ENCODE results near the gene TBC1D1. TPM values are rescaled to one million over a fixed set of nuclear protein-coding genes. Genes with fewer than 3 reads are reported as not detected.

Gene TBC1D1
- total RNA-seq, 4 donors from 2014 or later: 122 to 258 (median 139) TPM

DNA sequence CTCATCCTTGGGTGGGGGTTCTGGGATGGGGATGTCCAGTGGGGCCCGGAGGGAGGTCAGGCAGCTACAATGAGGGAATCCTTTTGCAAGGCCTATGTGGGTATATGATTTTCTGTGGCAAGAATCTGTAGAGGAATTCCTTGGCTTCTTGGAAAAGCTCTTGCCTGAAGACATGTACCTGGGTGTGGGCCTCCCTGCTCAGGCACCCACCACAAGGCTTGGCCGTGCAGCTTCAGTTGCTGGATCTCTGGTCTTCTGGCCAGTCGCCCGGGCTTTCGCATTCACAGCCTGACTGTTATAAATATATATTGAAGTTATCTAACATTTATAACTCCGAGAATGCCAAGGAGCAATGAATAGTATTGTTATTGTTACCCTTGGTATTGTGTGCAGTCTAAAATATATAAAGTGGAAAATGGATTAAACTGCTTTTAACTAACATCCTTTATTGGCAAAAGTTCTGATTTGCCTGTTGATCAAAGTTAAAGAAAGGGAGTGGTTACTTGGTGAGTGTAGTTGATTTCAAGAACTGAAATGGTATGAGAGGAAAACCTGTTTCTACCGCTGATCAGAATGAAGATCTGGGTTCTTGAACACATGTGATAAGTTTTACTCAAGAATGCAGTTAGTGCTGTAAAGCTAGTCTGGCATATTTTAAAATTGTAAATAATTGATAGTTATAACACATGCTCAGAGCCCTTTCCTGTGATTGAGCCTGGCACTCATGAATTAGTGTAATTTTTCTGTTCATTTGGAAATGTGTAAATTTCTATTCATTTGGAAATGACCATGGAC lies 105.3 kb downstream of the TBC1D1 start:
- in situ Hi-C loops (cut with MboI; ENCODE audit: low pct_ligation_motif_present in 1 of 4, low pct_unique_long_range_greater_than_20kb in 1 of 4, low sequenced_read_pairs in 3 of 4): no loop called here
- H3K27ac ChIP-seq: peak overlapping the region; percentile 16 to 66 (median 62)

DNA sequence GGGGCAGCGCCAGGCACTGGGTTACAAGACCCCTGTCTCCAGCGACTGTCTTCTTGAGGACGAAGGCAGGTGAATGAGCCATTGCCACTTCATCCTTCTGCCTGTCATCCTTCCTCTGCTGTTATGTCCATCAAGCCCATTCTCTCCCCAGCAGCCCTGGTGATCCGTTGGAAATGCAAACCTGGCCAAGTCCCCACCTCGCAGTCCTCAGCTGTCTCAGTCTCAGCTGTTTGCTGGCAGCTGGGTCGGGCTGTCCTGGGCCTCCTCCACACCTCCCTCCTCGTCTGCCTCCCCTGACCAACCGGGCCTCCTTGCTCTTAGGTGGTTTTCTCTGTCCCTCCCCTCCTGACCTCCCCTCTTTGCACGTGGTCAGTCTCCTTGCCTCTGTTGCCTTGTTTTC lies 107.3 kb downstream of the TBC1D1 start:
- no peaks in the 10 kb centered on the region for H3K27me3 ChIP-seq
- intact Hi-C loops (cut with DNase I; ENCODE audit: low total_unique reads) (no loop called here), in situ Hi-C loops (cut with MboI; ENCODE audit: low pct_ligation_motif_present in 1 of 4, low pct_unique_long_range_greater_than_20kb in 1 of 4, low sequenced_read_pairs in 3 of 4) (no loop called here)
- TF ChIP-seq POLR2AphosphoS5 (IDR thresholded peaks at IDR 0.05): no peak
- TF ChIP-seq EP300 (IDR thresholded peaks at IDR 0.05; ENCODE audit: low read depth): no peak
- TF ChIP-seq, protein P1, sequence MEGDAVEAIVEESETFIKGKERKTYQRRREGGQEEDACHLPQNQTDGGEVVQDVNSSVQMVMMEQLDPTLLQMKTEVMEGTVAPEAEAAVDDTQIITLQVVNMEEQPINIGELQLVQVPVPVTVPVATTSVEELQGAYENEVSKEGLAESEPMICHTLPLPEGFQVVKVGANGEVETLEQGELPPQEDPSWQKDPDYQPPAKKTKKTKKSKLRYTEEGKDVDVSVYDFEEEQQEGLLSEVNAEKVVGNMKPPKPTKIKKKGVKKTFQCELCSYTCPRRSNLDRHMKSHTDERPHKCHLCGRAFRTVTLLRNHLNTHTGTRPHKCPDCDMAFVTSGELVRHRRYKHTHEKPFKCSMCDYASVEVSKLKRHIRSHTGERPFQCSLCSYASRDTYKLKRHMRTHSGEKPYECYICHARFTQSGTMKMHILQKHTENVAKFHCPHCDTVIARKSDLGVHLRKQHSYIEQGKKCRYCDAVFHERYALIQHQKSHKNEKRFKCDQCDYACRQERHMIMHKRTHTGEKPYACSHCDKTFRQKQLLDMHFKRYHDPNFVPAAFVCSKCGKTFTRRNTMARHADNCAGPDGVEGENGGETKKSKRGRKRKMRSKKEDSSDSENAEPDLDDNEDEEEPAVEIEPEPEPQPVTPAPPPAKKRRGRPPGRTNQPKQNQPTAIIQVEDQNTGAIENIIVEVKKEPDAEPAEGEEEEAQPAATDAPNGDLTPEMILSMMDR (IDR thresholded peaks at IDR 0.05): no peak
- H3K36me3 ChIP-seq: no peaks in the 10 kb centered on the region
- peaks cover 0 to 49% (median 38%) of the 10 kb centered on the region in 4 donors for H3K4me1 ChIP-seq
- H3K4me3 ChIP-seq: no peak overlapping the region
- no peak for DNase-seq
- no peaks in the 10 kb centered on the region for H3K9me3 ChIP-seq
- 67 to 79% methylated on average over 9 of the region's 9 CpGs for WGBS, 2 donors (ENCODE audit: low coverage in 1 of 2)
- H3K27ac ChIP-seq: peak overlapping the region in 3 of 4 donors; percentile 24 to 66 (median 42)

More for the DNA sequence above, 105.3 kb downstream of the TBC1D1 start:
- intact Hi-C loops (cut with DNase I; ENCODE audit: low total_unique reads): no loop called here
- WGBS, 2 donors (ENCODE audit: low coverage in 1 of 2): 37 to 48% methylated on average over 4 to 7 of the region's 7 CpGs
- Histone ChIP-seq H3K9me3 (no peaks in the 10 kb centered on the region), H3K36me3 (no peaks in the 10 kb centered on the region), H3K4me3 (no peak overlapping the region), H3K4me1 (peaks cover 2 to 49% (median 36%) of the 10 kb centered on the region in 4 donors), H3K27me3 (no peaks in the 10 kb centered on the region)
- TF ChIP-seq EP300 (IDR thresholded peaks at IDR 0.05; ENCODE audit: low read depth): no peak
- TF ChIP-seq, protein P1 (IDR thresholded peaks at IDR 0.05): no peak
- TF ChIP-seq POLR2A (IDR thresholded peaks at IDR 0.05): no peak
- no peak for TF ChIP-seq POLR2AphosphoS5 (IDR thresholded peaks at IDR 0.05)
- DNase-seq: peak; percentile 68

DNA sequence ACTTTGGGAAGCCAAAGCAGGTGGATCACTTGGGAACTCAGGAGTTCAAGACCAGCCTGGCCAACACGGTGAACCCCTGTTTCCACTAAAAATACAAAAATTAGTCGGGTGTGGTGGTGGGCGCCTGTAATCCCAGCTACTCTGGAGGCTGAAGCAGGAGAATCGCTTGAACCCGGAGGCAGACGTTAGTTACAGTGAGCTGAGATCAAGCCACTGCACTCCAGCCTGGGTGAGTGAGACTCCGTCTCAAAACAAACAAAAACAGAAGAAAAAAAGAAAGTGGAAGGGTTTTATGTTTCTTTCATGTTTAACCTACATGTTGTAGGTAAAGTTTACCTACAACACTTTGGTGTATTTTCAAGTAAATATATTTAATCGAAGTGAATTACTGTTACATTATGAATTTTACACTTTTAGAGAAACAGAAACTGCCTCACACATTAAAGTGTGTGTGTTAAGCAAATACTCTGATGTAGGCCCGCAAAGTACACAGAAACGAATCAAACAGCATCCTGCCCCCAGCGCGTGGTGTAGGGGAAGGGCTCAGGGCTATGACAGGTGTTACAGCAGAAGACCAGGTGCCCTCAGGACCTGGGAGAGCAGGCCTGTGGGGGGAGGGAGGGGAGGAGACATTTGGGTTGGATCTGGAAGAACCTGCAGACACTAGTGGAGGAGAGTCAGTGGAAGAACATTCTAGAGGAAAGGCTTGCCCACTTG lies 108.3 kb downstream of the TBC1D1 start:
- no peaks in the 10 kb centered on the region for H3K36me3 ChIP-seq
- 61 to 65% methylated on average over 11 to 12 of the region's 12 CpGs for WGBS, 2 donors (ENCODE audit: low coverage in 1 of 2)
- TF ChIP-seq EP300 (IDR thresholded peaks at IDR 0.05; ENCODE audit: low read depth) (no peak), POLR2AphosphoS5 (IDR thresholded peaks at IDR 0.05) (no peak), POLR2A (IDR thresholded peaks at IDR 0.05) (no peak)
- TF ChIP-seq, protein P1 (IDR thresholded peaks at IDR 0.05): no peak
- H3K27me3 ChIP-seq: no peaks in the 10 kb centered on the region
- no peak for DNase-seq
- in situ Hi-C loops (cut with MboI; ENCODE audit: low pct_ligation_motif_present in 1 of 4, low pct_unique_long_range_greater_than_20kb in 1 of 4, low sequenced_read_pairs in 3 of 4) (no loop called here), intact Hi-C loops (cut with DNase I; ENCODE audit: low total_unique reads) (no loop called here)
- H3K27ac ChIP-seq: peak overlapping the region in 2 of 4 donors; percentile 24 to 66
- no peaks in the 10 kb centered on the region for H3K9me3 ChIP-seq
- peaks cover 0 to 52% (median 42%) of the 10 kb centered on the region in 4 donors for H3K4me1 ChIP-seq
- no peak overlapping the region for H3K4me3 ChIP-seq

DNA sequence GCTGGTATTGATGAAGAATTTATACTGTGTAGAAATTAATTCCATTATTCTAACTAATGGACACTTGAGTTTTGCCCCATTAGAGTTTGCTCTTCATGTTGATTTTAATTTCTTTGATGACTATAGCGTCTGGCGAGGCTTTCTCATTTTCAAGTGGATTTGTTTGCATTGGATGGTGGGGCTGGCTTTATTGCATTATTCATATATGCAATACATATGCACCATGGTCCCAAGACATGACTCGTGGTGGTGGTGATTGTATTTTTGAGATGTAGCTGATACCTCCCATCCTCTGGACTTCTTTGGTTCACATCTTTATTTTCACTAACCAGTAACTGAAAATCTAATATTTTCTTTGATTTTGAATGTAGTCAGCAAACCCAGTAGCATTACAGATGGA lies 109.1 kb downstream of the TBC1D1 start:
- intact Hi-C loops (cut with DNase I; ENCODE audit: low total_unique reads) (no loop called here), in situ Hi-C loops (cut with MboI; ENCODE audit: low pct_ligation_motif_present in 1 of 4, low pct_unique_long_range_greater_than_20kb in 1 of 4, low sequenced_read_pairs in 3 of 4) (loop anchor here in 1 of 4 donors (25.0 kb wide), 1 partner anchor 113 kb away; the partner anchor contains the start of gene TBC1D1)
- no peak for DNase-seq
- H3K4me1 ChIP-seq: peaks cover 0 to 52% (median 38%) of the 10 kb centered on the region in 4 donors
- H3K4me3 ChIP-seq: no peak overlapping the region
- H3K9me3 ChIP-seq: no peaks in the 10 kb centered on the region
- 50 to 75% methylated on average over 2 to 3 of the region's 3 CpGs for WGBS, 2 donors (ENCODE audit: low coverage in 1 of 2)
- H3K27me3 ChIP-seq: no peaks in the 10 kb centered on the region
- TF ChIP-seq POLR2A (IDR thresholded peaks at IDR 0.05) (no peak), POLR2AphosphoS5 (IDR thresholded peaks at IDR 0.05) (no peak), EP300 (IDR thresholded peaks at IDR 0.05; ENCODE audit: low read depth) (no peak)
- TF ChIP-seq, protein P1 (IDR thresholded peaks at IDR 0.05): no peak
- no peaks in the 10 kb centered on the region for H3K36me3 ChIP-seq
- H3K27ac ChIP-seq: peak overlapping the region in 2 of 4 donors; percentile 24 to 66

All from transverse colon (tissue), 4 donors.